OCI-LY3 (cell line): ENCODE data around the gene NCKAP5.

ENCODE experiments used
- H2AFZ ChIP-seq: fragments of 200-600, 300-600 bp; shearing (Covaris generic); 2 replicates; pipeline ENCODE4 v1.6.0; 2014; ENCODE audit warnings: antibody characterized with exemption, low read depth, low read length
- H3K27ac ChIP-seq: fragments of 200-600, 300-600 bp; sonication (generic); 2 replicates; pipeline ENCODE4 v1.5.1; 2014; ENCODE audit warnings: mild to moderate bottlenecking, low read length, moderate library complexity, mixed read lengths
- H3K27me3 ChIP-seq: fragments of 200-600, 300-600 bp; sonication (generic); 2 replicates; pipeline ENCODE4 v1.6.1; 2014; ENCODE audit warnings: low read depth, low read length, mixed read lengths
- H3K36me3 ChIP-seq: fragments of 200-600, 300-600 bp; sonication (generic); replicated peaks from 2 replicates; pipeline ENCODE3; 2014; ENCODE audit warnings: low read depth, low read length, mixed read lengths
- H3K4me1 ChIP-seq: fragments of 300-600, 200-600 bp; sonication (generic); 2 replicates; pipeline ENCODE4 v1.6.1; 2014; ENCODE audit warnings: low read length, mixed read lengths
- H3K4me2 ChIP-seq: fragments of 200-600, 300-600 bp; sonication (generic); 2 replicates; pipeline ENCODE4 v1.6.1; 2014; ENCODE audit warnings: low read length, mixed read lengths
- H3K4me3 ChIP-seq: fragments of 300-600, 200-600 bp; sonication (generic); 2 replicates; pipeline ENCODE4 v1.5.1; 2014; ENCODE audit warnings: antibody characterized with exemption, mild to moderate bottlenecking, low read length, moderate library complexity
- H3K79me2 ChIP-seq: fragments of 300-600, 200-600 bp; shearing (Covaris generic); 2 replicates; pipeline ENCODE4 v1.6.1; 2014; ENCODE audit warnings: mild to moderate bottlenecking, low read length, mixed read lengths
- H3K9ac ChIP-seq: fragments of 300-600, 200-600 bp; shearing (Covaris generic); 2 replicates; pipeline ENCODE4 v1.6.0; 2014; ENCODE audit warnings: mild to moderate bottlenecking, low read length, moderate library complexity
- H3K9me3 ChIP-seq: fragments of 200-600, 300-600 bp; shearing (Covaris generic); 2 replicates; pipeline ENCODE4 v1.6.1; 2014; ENCODE audit warnings: low read length, mixed read lengths; ENCODE audit not compliant: insufficient read depth
- H4K20me1 ChIP-seq: fragments of 200-600, 300-600 bp; sonication (generic); 2 replicates; pipeline ENCODE4 v1.6.1; 2016; ENCODE audit warnings: low read length, mixed read lengths; ENCODE audit not compliant: insufficient read depth
- CTCF ChIP-seq: fragments of 200-600, 300-600 bp; sonication (generic); IDR thresholded peaks from 2 replicates; pipeline ENCODE4 v1.5.1; 2014; ENCODE audit warnings: antibody characterized with exemption, low read length, low read depth
- EZH2phosphoT487 ChIP-seq: fragments of 200-600 bp; shearing (Covaris generic); IDR thresholded peaks from 2 replicates; pipeline ENCODE4 v1.6.1; 2018; ENCODE audit warnings: antibody characterized with exemption, mixed run types, low read depth

The NCKAP5 gene

GRCh38 chr2:132740081-132740720, 828.1 kb downstream of the NCKAP5 start:
- Histone ChIP-seq H3K4me2 (no peak overlapping the region), H3K79me2 (no peaks in the 10 kb centered on the region), H3K27ac (no peak overlapping the region), H2AFZ (no peak overlapping the region), H3K4me3 (no peak overlapping the region), H3K4me1 (no peaks in the 10 kb centered on the region), H3K9me3 (no peaks in the 10 kb centered on the region), H4K20me1 (no peaks in the 10 kb centered on the region), H3K27me3 (no peaks in the 10 kb centered on the region), H3K9ac (no peak overlapping the region), H3K36me3 (no peaks in the 10 kb centered on the region)
- TF ChIP-seq CTCF (no peak), EZH2phosphoT487 (no peak)

- H3K9me3 ChIP-seq = no peaks in the 10 kb centered on the region
- H3K27ac ChIP-seq = no peak overlapping the region
Observed at GRCh38 chr2:132738223-132738622, 830.0 kb downstream of the NCKAP5 start.

GRCh38 chr2:132736059-132736458, 832.2 kb downstream of the NCKAP5 start:
- no peak overlapping the region for H2AFZ ChIP-seq
- H3K9me3 ChIP-seq = no peaks in the 10 kb centered on the region
- H3K27me3 ChIP-seq = no peaks in the 10 kb centered on the region
- TF ChIP-seq CTCF (no peak), EZH2phosphoT487 (no peak)
- H4K20me1 ChIP-seq = no peaks in the 10 kb centered on the region
- no peaks in the 10 kb centered on the region for H3K36me3 ChIP-seq
- H3K79me2 ChIP-seq = no peaks in the 10 kb centered on the region
- no peaks in the 10 kb centered on the region for H3K4me1 ChIP-seq
- H3K27ac ChIP-seq = no peak overlapping the region
- no peak overlapping the region for H3K4me3 ChIP-seq
- H3K4me2 ChIP-seq = no peak overlapping the region
- H3K9ac ChIP-seq = no peak overlapping the region

More at GRCh38 chr2:132738223-132738622, 830.0 kb downstream of the NCKAP5 start:
- Histone ChIP-seq H3K79me2 (no peaks in the 10 kb centered on the region), H3K27me3 (no peaks in the 10 kb centered on the region), H3K9ac (no peak overlapping the region), H3K4me2 (no peak overlapping the region), H4K20me1 (no peaks in the 10 kb centered on the region), H2AFZ (no peak overlapping the region), H3K4me3 (no peak overlapping the region), H3K36me3 (no peaks in the 10 kb centered on the region), H3K4me1 (no peaks in the 10 kb centered on the region)
- no peak for TF ChIP-seq CTCF
- no peak for TF ChIP-seq EZH2phosphoT487

- H3K9ac ChIP-seq = no peak overlapping the region
- TF ChIP-seq EZH2phosphoT487 = no peak
- no peak for TF ChIP-seq CTCF
Observed at GRCh38 chr2:132734961-132735360, 833.3 kb downstream of the NCKAP5 start.

More at GRCh38 chr2:132734961-132735360, 833.3 kb downstream of the NCKAP5 start:
- Histone ChIP-seq H3K79me2 (no peaks in the 10 kb centered on the region), H3K27ac (no peak overlapping the region), H2AFZ (no peak overlapping the region), H3K4me3 (no peak overlapping the region), H3K9me3 (no peaks in the 10 kb centered on the region), H3K27me3 (no peaks in the 10 kb centered on the region), H3K4me1 (no peaks in the 10 kb centered on the region), H4K20me1 (no peaks in the 10 kb centered on the region), H3K4me2 (no peak overlapping the region), H3K36me3 (no peaks in the 10 kb centered on the region)
